HG03571 (cell line): ENCODE measurements around the gene MCTS1.
A peak's percentile ranks its signal among the peaks of the same experiment; 100 is the strongest.
"Not testable (repeated sequence)": the region's sequence is repeated elsewhere in the genome, so short reads cannot be mapped to it uniquely, and the experiment has no call there.

Experiments
- ATAC-seq: cut with Tn5 transposase; IDR thresholded peaks from one replicate; pipeline ENCODE4 v1.9.1; 2021; ENCODE audit not compliant: unreplicated experiment

The MCTS1 gene

GRCh38 chrX:120629667-120630537 lies 26.0 kb downstream of the MCTS1 start, which contains the start of gene C1GALT1C1:
Gene C1GALT1C1, minus strand, starts transcription at chrX:120630054. Its CDS starts 2,888 bp downstream, at chrX:120627166.
- peak; percentile 97 for ATAC-seq

- no peak for ATAC-seq
Observed at GRCh38 chrX:120638619-120639018, 34.7 kb downstream of the MCTS1 start.

GRCh38 chrX:120642871-120643270 lies 39.0 kb downstream of the MCTS1 start:
- ATAC-seq, result no peak

GRCh38 chrX:120647127-120647526 lies 43.2 kb downstream of the MCTS1 start:
- ATAC-seq, result no peak

GRCh38 chrX:120652256-120652655 lies 48.4 kb downstream of the MCTS1 start:
- not testable (repeated sequence) for ATAC-seq

GRCh38 chrX:120653000-120653399 lies 49.1 kb downstream of the MCTS1 start:
- no peak for ATAC-seq

GRCh38 chrX:120660637-120661036 lies 56.7 kb downstream of the MCTS1 start:
- no peak for ATAC-seq
